ENCODE measurements around the gene PRODH2.
"Not testable (repeated sequence)": the region's sequence is repeated elsewhere in the genome, so short reads cannot be mapped to it uniquely, and the experiment has no call there.

Gene PRODH2

GRCh38 chr19:35777961-35778360 lies 34.7 kb downstream of the PRODH2 start:
- DNase-seq = no peak

DNA sequence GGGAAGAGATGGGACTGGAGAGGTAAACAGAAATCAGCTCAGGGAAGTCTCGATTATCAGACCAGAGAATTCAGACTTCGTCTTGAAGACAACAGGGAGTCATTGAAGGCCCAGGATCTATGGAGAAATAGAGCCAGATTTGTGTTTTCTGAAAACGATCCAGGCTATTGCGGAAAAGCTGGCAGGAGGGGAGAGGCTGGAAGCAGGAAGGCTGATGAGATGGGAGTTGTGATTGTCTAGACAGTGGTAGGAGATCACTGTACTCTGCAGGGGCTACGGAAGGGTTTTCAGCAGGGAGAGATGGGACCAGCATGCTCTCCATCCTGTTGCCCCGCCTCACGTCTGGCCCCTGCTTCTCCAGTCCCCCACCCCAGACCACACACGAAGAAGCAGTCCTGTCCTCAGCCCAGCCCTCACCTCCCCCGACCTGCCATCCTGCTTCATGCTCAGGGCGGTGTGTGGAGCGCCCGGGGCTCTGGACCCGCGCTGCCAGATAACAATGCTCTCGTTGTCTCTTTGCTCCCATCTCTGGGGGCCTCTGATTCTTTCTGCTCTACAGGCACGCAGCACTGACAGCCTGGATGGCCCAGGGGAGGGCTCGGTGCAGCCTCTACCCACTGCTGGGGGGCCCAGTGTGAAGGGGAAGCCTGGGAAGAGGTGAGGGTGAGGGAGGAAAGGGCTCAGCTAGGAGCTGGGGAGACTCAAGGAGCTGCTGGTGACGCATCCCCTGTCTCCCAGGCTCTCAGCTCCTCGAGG lies 35.4 kb downstream of the PRODH2 start:
- no peak for DNase-seq

DNA sequence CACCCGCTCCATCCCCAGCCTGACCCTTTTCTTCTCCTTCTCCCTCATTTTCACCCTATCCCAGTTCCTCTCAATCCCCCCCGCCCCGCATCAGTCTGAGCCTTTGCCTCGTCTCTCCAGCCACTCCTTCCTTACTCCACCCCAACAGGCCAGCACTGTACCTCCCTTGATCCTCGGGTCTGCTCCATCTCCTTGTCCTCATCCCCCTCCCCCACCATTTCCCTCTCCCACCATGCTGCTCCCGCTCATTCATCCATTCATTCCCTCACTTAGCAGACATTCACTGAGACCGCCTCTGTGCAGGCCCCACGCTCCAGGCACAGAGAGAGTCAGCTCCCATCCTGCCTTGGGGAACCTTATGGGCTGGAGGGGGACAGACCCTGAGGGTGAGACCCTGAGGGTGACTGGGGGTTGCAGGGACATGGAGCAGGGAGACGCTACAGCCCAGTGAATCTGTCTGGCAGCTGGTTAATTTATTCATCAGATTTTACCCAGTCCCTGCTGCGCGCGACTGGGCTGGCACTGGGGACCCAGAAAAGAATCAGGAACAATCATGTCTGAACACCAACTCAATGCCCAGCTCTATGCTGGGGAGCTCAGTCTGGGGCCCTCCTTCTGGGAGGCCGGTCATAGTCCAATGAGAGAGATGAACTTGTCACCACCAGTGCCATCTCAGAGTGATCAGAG lies 36.4 kb downstream of the PRODH2 start:
- DNase-seq = no peak

GRCh38 chr19:35775298-35776101 lies 37.1 kb downstream of the PRODH2 start, which contains the start of gene ARHGAP33:
TSS of gene ARHGAP33 (plus strand) at chr19:35775564. CDS start at chr19:35775659, 95 bp downstream.
- DNase-seq = peak; percentile 99

GRCh38 chr19:35775046-35775297 lies 37.7 kb downstream of the PRODH2 start:
- DNase-seq = no peak

DNA sequence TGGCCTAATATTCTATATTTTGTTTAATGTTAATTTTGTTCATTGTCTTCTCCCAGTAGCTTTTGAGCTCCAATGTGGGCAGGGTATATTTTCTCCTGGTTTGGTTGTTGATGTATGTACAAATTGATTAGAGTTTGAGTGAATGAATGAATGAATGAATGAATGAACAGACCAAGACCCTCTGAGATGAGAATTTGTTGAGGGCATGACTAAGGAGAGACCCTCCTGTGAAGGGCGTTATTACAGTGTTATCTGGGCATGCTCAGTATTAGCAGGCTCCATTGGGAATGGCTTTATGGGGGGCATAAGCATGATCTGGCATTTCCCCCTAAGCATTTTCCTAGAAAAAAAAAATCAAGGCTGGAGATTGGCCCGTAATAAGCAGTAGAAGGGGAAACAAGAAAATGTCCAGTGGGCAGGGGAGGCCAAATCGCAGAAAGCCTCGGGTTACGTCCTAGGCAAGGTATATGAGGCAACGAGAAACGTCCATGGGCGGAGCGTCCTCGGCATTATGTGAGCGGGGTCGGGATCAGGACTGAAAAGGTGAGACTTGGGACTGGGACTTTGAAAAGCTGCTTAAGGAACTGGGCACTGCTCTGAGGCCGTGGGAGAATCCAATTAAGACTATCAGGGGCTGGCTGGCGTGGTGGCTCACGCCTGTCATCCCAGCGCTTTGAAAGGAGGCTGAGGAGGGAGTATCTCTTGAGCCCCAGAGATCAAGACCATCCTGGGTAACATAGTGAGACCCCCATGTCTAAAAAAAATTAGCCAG lies 38.2 kb downstream of the PRODH2 start:
- no peak for DNase-seq

DNA sequence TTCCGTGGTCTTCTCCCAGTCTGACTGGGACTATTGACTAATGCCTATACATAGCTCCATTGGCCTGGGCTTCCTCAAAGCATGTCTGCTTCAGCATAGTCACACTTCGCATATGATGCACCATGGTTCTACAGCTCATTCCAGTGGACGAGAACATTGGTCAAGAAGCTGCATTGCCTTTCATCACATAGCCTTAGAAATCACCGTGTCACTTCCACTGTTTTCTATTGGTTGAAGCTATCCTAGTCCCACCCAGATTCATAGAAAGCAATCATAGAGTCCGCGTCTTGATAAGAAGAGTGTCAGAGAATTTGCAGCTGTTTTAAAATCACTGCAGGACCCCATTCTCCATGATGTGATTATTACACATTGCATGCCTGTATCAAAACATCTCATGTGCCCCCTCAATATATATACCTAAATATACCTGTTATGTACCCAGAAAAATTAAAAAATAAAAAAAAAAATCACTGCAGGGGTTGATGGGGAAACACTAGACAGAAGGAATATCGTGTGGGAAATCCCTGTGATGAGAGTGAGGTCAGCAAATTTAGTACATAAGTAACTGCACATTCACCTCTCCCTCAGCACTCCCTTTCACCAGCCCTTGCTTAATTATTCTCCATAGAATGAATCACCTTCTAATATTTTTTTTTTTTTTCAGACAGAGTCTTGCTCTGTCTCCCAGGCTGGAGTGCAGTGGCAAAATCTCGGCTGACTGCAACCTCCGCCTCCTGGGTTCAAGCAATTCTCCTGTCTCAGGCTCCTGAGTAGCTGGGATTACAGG lies 39.4 kb downstream of the PRODH2 start:
- DNase-seq = no peak

DNA sequence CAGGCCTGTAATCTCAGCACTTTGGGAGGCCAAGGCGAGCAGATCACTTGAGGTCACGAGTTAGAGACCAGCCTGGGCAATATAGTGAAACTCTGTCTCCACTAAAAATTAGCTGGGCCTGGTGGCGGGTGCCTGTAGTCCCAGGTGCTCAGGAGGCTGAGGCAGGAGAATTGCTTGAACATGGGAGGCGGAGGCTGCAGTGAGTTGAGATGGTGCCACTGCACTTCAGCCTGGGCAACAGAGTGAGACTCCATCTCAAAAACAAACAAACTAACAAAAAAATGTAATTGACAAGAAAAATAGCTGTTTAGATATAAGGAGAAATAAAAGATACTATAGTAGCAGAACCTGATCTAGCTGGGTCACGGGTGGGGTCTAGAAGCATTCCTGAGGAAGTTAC lies 40.3 kb downstream of the PRODH2 start:
- DNase-seq = not testable (repeated sequence)

DNA sequence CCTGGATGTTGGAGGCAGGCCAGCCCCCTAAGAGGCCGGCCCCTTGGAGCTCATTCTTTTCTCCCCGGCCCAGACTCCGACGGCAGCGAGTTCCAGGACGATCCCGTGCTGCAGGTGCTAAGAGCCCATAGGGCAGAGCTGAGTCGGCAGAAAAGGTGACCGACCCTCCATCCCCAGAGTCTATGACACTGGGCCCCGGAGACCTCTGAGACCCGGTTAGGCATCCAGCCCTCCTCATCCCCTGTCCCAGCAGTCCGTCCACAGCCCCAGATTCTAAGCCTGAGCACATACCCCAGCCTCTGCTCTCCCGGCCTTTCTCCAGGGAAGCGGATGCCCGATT lies 44.6 kb downstream of the PRODH2 start:
- no peak for DNase-seq

- DNase-seq = no peak
Measured at GRCh38 chr19:35767288-35768081, 45.2 kb downstream of the PRODH2 start.

DNA sequence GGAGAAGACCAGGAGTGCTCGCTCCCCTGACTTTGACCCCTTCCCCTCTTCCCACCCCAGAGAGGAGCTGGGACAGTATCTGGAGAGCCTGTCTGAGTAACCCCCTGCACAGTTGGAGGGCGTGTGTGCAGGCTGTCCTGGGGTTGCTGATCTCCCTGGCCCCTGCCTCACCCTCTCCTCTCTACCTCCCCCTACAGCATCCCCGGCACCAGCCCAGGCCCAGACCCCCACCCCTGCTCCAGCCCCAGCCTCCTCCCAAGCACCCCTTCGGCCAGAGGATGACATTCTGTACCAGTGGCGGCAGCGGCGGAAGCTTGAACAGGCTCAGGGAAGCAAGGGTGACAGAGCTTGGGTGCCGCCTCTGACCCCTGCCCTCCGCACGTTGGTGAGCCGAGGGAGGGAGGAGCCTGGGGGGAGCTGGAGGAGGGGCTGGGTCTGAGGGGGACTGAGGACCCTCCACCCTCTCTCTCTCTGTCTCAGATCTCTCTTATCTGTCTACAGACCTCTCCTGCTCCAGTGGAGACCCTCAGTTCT lies 46.0 kb downstream of the PRODH2 start:
- no peak for DNase-seq

DNA sequence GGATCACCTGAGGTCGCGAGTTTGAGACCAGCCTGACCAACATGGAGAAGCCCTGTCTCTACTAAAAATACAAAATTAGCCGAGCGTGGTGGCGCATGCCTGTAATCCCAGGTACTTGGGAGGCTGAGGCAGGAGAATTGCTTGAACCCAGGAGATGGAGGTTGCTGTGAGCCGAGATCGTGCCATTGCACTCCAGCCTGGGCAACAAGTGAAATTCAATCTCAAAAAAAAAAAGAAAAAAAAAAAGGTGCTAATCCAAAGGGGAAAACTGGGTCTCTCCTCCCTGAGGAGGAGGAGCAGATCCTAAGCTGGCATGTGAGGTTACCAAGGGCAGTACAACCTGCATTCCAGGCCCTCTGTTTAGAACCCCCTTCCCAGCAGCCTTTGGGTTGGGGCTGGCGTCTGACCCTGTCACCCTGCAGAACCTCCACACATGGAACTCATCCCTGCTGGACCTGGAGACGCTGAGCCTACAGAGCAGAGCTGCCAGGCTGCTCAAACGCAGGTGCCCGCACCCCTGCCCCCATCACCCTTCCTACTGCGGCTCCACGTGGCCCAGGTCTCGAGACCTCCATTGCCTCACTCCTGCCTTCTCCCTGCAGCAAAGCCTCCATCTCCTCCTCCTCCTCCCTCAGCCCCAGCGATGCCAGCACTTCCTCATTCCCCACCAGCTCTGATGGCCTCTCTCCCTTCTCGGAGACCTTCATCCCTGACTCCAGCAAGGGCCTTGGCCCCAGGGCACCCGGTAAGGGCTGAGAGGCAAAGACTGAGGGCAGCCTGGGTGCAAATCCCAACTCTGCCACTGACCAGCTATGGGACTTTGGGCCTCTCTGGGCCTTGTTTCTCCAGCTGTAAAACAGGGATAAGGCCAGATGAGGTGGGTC lies 48.0 kb downstream of the PRODH2 start:
- DNase-seq = no peak

- DNase-seq = no peak
Measured at GRCh38 chr19:35760711-35761349, 51.8 kb downstream of the PRODH2 start.

- DNase-seq = no peak
Measured at GRCh38 chr19:35759697-35760096, 52.9 kb downstream of the PRODH2 start.

GRCh38 chr19:35757749-35758608 lies 54.7 kb downstream of the PRODH2 start, which contains the start of gene PROSER3:
TSS of gene PROSER3 (plus strand) at chr19:35758176. CDS start at chr19:35758216, 40 bp downstream.
- peak; percentile 98 for DNase-seq

DNA sequence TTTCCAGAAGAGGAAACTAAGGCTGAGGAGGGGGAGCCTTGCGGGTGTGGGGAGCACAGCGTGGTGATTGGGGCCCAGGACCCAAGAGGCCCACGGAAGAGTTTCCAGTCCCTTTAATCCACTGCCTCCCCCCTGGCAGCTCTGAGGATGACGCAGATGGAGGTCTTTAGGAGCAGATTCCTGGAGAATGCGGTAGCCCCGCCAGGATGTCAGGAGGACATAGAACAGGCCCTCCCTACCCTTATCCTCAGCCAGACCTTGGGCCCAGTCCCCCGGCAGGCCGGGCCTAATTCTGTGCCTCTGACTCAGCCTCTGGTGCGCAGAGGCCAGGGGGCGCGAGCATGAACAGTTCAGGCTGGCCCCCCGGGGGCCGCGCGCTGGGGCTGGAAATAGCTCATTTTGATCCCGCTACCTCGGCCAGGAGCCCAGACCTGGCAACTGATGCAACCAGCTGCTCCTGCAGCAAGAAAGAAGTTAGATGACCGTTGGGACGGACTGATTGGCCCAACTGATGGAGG lies 55.4 kb downstream of the PRODH2 start:
- no peak for DNase-seq

DNA sequence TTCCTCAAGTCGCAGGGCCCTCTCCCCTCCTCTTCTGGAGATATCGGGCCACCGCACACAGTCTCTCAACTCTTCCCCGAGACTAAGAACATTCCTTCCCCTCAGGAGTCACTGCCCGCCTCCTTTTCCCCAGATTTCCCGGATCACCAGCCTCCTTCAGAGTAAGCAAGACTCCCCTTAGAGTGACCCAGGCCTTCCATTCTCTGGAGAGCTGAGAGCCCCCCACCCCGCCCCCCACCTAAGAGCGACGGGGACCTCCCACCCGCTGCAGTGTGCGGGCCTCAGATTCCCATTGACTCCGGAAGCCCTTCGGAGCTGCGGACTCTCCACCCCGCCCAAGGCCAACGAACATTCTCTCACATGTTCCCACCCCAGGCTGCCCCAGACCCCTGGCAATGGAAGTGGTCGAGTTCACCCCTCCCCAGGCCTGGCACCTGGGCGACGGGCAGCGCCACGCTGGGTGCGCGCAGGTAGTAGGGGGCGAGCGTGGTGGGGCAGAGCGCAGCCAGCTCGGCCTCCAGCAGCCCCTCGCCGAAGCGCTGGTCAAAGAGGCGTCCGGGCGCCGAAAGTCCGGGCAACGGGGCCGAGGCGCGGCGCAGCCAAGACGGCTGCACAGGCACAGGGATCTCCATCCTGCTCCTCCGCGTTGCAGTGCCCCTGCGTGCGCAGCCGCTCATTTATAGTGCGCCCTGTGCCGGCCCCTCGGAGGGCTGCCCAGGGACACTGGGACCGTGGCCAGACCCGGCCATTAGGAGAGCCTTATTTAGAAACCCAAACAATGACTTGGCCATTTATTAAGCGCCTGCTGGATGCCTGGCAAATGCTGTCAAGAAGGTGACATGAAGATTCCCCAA lies 56.0 kb downstream of the PRODH2 start, which contains the start of gene HSPB6:
Gene HSPB6 (minus strand): TSS at position 653 of the 854 bp plus-strand sequence. CDS start 21 bp downstream, at position 632.
- no peak for DNase-seq

Data from activated T-cell treated with anti-CD3 and anti-CD28 coated beads for 4 hours (primary cell).